ENCODE data around the gene OSTF1.

OSTF1 gene

GRCh38 chr9:75085640-75086039 is 2.7 kb upstream of the OSTF1 start:
- no peak for DNase-seq

GRCh38 chr9:75086541-75087288 is 1.6 kb upstream of the OSTF1 start:
- DNase-seq, result peak; percentile 28

DNA sequence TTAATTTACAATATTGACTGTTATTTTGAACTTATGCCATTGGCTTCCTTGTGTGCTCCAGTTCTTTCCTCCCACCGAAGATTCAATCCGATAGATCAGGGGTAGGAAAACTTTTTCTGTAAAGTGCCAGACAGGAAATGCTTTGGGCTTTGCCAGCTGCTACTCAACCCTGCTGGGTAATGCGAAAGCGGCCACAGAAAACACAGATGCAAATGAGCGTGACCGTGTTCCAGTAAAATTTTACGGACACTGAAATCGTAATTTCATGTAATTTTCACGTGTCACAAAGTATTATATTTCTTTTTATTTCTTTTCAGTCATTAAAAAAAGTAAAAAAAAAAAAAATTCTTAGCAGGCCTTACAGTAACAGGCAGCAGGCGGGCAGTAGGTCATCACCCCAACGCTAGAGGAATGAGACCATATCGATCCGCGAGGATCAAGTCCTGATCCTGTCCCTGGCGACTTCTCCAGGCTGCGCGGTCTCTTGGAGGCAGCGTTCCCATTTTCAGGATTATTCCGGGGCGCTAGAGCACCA is 958 bp upstream of the OSTF1 start:
- peak; percentile 38 for DNase-seq

GRCh38 chr9:75088646-75089372 is 495 bp downstream of the OSTF1 start:
- peak; percentile 30 for DNase-seq

- DNase-seq, result no peak
Observed at GRCh38 chr9:75089373-75089766, 1.1 kb downstream of the OSTF1 start.

DNA sequence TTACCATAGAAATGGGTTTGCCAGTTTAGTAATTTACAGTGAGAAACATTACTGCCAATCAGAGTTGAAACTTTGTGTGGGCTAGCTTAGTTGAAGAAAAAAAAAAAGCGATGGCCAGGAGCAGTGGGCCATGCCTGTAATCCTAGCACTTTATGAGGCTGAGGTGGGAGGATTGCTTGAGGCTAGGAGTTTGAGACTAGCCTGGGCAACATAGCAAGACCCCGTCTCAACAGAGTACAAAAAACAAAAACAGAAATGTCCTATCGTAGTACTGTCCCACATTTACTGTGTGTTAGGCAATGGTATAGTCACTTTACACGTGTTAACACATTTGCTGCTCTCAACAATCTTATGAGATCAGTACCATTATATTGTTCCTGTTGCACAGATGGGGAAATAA is 2.3 kb downstream of the OSTF1 start:
- DNase-seq, result no peak

- DNase-seq, result no peak
Observed at GRCh38 chr9:75092766-75093165, 4.5 kb downstream of the OSTF1 start.

DNA sequence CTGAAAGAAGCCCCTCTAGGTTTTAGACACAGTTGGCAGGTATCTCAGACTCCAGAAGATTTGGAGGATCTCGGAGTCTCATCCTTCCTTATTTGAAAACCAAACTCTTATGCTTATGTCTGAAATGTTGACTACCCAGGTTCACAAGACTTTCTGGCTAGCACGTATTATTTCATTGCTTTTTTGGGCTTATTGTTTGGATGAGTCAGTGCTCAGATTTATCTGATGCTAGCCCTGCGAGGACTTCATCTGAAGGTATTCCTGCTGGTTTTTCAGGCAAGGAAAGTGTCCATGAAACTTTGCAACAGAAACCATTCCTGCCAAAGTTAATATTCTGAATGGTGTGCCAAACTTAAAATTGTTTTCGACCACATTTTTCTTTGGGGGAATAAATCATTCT is 8.5 kb downstream of the OSTF1 start:
- DNase-seq, result no peak

GRCh38 chr9:75101004-75101588 is 12.8 kb downstream of the OSTF1 start:
- DNase-seq, result no peak

GRCh38 chr9:75102177-75102790 is 14.0 kb downstream of the OSTF1 start:
- DNase-seq, result no peak

- DNase-seq, result no peak
Observed at GRCh38 chr9:75104607-75105006, 16.3 kb downstream of the OSTF1 start.

DNA sequence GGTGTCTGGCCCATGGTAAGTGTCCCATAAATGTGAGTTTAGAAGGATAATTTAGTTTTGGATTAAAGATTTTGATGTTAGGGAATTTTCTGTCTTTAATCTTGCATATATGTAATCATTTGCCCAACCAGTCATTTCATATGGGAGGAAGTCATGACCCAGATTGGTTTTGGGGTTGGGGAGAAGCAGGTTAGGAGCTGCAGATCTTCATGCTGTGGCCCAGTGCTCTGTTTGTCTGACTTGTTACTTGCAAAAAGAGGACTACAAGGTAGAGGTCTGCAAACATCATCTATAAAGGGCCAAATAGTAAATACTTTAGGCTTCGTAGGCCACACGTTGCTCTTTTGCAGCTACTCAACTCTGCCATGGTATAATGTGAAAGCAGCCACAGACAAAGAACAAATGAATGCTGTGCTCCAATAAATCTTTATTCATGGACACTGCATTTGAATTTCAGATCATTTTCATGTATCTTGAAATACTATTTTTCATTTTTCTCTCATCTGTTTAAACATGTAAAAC is 16.8 kb downstream of the OSTF1 start:
- DNase-seq, result no peak

DNA sequence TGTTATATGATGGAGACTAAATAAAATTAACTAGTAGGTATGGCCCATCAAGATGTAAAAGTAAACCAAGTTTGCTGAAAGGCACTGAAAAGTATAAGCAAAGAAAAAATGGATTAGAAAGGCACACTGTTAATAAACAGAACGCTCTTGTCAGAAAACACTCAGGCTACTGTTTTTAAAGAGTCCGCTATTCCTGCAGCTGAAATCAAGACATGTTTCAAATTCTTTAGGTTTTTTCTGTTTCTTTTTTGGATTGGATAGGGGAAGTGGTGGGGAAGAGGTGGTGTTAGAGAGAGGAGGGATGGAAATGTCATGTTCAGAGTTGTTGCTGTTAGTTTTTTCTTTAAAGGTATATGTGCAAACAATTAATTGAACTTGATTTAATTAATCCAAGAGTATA is 17.5 kb downstream of the OSTF1 start:
- DNase-seq, result no peak

DNA sequence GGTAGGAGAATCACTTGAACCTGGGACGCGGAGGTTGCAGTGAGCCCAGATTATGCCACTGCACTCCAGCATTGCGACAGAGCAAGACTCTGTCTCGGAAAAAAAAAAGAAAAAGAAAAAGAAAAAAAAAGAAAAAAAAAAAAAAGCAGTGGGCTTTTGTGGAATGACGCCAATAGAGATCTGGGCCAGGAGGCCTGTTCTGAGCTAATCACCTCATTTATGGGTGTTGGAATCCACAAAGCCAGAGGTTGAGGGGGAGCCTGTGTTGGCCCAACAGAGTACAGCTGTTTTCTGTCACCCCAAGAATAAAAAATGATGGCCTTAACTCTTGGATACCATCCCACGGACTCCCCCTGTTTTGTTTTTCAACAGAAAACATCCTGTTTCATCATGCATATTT is 18.5 kb downstream of the OSTF1 start:
- DNase-seq, result no peak

DNA sequence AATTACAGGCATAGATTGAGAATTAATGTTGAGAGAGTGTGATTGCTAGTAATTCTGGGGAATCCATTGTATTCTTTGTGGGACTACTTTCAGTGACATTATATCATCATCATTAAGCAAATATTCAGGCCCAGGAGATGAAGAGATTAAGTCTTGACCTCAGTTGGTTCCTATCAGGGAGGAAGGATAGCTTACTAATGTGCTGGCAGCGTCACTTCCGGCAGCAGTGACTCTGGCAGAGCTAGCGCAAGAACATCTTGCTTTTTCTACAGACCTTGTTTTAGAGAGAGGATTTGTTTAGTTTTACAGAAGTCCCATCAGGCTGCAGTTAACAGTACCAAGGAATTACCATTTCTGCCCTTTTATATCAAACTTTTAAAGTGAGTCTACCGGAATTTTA is 20.3 kb downstream of the OSTF1 start:
- DNase-seq, result no peak

DNA sequence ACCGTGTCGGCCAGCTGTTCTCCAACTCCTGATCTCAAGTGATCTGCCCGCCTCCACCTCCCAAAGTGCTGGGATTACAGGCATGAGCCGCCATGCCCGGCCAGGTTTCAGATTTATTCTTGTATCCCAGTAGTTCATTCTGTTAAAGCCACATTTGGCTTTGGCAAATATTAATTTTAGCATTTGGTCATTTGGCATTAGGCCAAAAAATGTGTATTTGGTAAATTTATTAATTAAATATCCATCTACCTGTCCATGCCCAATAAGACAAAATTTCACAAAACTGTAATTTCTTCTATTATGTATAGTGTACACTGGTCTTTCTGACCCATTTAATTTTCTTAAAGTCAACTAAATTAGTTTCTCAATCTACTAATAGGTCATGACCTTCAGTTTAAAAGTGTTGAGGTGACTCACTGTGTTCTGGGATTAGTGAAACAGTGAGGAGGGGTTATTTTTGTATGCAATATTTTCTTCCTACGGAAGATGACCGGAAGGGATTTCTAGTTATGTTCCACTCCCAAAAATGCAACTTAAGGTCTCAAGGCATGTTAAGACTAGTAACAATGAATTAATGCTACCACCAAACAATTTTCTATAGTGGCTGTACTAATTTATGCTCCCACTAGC is 21.0 kb downstream of the OSTF1 start:
- no peak for DNase-seq

- no peak for DNase-seq
Observed at GRCh38 chr9:75111019-75111622, 22.8 kb downstream of the OSTF1 start.

DNA sequence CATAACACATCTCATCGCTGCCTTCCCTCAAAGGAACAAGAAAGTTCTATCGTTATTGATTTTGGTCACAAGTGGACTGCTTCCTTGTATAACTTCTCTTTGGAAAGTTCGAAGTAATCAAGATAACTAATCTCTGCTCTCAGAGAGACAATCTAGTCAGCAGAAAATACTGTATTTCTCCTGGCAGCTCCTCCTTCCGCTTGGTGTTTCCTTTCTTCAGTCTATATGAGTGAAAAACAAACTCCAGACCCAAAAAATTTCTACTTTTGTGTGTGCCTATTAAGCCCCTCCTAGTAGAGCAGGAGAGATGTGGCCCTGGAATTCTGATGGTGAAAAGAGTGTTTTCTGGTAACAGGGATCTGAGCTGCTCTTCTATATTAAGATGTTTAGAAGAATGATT is 24.5 kb downstream of the OSTF1 start:
- DNase-seq, result no peak

DNA sequence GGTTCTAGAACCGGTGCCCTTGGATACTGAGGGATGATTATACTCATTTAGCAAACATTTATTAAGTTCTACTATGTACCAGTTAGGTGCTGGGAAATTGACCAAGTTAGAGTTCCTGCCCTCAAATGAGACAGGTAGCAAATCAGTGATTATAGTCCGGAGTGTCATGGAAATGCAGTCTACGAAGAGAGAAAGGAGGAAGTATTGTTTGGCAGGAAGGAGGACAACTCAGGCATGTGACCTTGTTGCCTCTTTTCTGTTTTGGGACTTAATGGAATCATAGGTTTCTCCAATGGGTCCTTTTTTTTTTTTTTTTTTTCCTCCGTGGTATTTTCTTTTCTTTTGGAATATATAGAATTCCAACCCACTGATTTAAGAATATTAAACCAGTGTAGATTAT is 28.0 kb downstream of the OSTF1 start:
- DNase-seq, result no peak

- DNase-seq, result no peak
Observed at GRCh38 chr9:75117564-75117963, 29.2 kb downstream of the OSTF1 start.

DNA sequence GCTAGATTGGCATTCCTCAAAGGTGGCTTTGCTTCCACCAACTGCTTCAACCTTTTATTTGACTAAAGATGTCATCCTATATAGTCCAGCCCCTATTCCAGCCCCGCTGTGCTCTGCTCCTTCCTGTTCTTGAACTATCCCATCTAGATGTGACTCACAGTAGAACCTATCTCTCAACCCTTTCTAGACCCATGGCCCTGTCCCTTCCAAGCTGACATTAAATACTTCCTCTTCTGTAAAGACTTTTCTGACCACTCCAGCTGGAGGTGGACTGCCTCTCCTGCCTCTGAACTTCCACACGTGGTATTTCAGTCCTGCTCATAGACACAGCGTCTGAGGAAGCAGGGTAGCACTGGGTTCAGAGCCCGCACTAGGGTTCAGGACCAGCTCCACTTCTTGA is 32.4 kb downstream of the OSTF1 start:
- DNase-seq, result no peak

GRCh38 chr9:75121914-75122558 is 33.7 kb downstream of the OSTF1 start:
- no peak for DNase-seq
